Measurements from ENCODE around the gene FLCN.

DNA sequence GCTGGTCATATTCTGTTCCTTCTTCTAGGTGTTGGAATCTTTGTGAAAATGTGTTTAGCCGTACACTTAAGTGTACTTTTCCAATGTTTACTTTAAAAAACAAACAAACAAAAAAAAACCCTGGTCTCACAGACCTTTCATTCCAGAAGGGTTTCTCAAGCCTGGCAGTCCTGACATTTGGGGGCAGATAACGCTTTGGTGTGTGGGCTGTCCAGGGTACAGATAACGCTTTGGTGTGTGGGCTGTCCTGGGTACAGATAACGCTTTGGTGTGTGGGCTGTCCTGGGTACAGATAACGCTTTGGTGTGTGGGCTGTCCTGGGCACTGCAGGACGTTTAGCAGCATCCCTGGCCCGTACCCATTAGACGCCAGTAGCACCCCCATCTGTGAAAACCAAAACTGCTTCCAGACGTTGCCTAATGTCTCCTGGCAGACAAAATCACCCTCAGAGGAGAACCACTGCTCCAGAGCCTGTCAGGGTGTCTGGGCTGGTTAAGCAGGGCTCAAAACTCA, 15.2 kb upstream of the FLCN start:
- TF ChIP-seq, protein P1, sequence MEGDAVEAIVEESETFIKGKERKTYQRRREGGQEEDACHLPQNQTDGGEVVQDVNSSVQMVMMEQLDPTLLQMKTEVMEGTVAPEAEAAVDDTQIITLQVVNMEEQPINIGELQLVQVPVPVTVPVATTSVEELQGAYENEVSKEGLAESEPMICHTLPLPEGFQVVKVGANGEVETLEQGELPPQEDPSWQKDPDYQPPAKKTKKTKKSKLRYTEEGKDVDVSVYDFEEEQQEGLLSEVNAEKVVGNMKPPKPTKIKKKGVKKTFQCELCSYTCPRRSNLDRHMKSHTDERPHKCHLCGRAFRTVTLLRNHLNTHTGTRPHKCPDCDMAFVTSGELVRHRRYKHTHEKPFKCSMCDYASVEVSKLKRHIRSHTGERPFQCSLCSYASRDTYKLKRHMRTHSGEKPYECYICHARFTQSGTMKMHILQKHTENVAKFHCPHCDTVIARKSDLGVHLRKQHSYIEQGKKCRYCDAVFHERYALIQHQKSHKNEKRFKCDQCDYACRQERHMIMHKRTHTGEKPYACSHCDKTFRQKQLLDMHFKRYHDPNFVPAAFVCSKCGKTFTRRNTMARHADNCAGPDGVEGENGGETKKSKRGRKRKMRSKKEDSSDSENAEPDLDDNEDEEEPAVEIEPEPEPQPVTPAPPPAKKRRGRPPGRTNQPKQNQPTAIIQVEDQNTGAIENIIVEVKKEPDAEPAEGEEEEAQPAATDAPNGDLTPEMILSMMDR (IDR thresholded peaks at IDR 0.05), result no peak
- TF ChIP-seq POLR2A (IDR thresholded peaks at IDR 0.05), result no peak
- TF ChIP-seq POLR2AphosphoS5 (IDR thresholded peaks at IDR 0.05), result no peak

All from prostate gland (tissue), 2 donors.